ENCODE data around the gene HEATR3.

- TF ChIP-seq CTCF (IDR thresholded peaks at IDR 0.05) (no peak), POLR2A (IDR thresholded peaks at IDR 0.05) (no peak)
These were observed 22.4 kb upstream of the HEATR3 start for GRCh38 chr16:50043358-50043757.
